Natural killer cell (primary cell): ENCODE measurements around the gene NHEJ1. TPM values are rescaled to one million over a fixed set of nuclear protein-coding genes. Genes with fewer than 3 reads are reported as not detected.

ENCODE experiments used
- ATAC-seq, 3 donors: fragments of 150-1000 bp in 2 of 3; fragments of 200-7000 bp in 1 of 3; cut with Tn5 transposase; 1 replicate in 1 of 3; 2 replicates in 2 of 3; pipeline ENCODE4 v1.10.0; 2021; ENCODE audit warnings: mild to moderate bottlenecking in 2 of 3, moderate library complexity in 2 of 3
- DNase-seq, 2 donors: peaks; one replicate each; pipeline versions ENCODE4 v3.0.0 to v3.0.0-alpha.2; 2013 to 2021; ENCODE audit warnings: mixed read lengths in 1 of 2
- H3K27ac ChIP-seq: one replicate; pipeline ENCODE4 v1.5.1; 2013; ENCODE audit warnings: mild to moderate bottlenecking, low read length
- H3K27me3 ChIP-seq: one replicate; pipeline ENCODE4 v1.6.1; 2013; ENCODE audit warnings: low read length; ENCODE audit not compliant: control insufficient read depth, insufficient read depth
- H3K36me3 ChIP-seq: one replicate; pipeline ENCODE4 v1.6.1; 2013; ENCODE audit warnings: low read length; ENCODE audit not compliant: control insufficient read depth, insufficient read depth
- H3K4me1 ChIP-seq: one replicate; pipeline ENCODE4 v1.6.1; 2013; ENCODE audit warnings: low read length; ENCODE audit not compliant: control insufficient read depth, insufficient read depth
- H3K4me3 ChIP-seq: one replicate; pipeline ENCODE4 v1.5.1; 2013; ENCODE audit warnings: low read length
- H3K9me3 ChIP-seq: one replicate; pipeline ENCODE4 v1.6.1; 2013; ENCODE audit warnings: low read length; ENCODE audit not compliant: control insufficient read depth, insufficient read depth
- H3K27ac Mint-ChIP-seq, 2 donors: one replicate each; pipeline ENCODE4 v1.8.0; 2022; ENCODE audit warnings: mild to moderate bottlenecking in 2 of 2, mixed read lengths in 2 of 2, moderate library complexity in 1 of 2
- H3K27me3 Mint-ChIP-seq, 2 donors: one replicate each; pipeline ENCODE4 v1.8.0; 2022; ENCODE audit warnings: low read depth in 2 of 2, mixed read lengths in 2 of 2
- H3K36me3 Mint-ChIP-seq: one replicate; pipeline ENCODE4 v1.8.0; 2022; ENCODE audit warnings: mixed read lengths
- H3K4me1 Mint-ChIP-seq, 2 donors: one replicate each; pipeline ENCODE4 v1.8.0; 2022; ENCODE audit warnings: mixed read lengths in 2 of 2
- H3K4me3 Mint-ChIP-seq: one replicate; pipeline ENCODE4 v1.8.0; 2022; ENCODE audit warnings: mild to moderate bottlenecking, moderate library complexity, mixed read lengths
- H3K9me3 Mint-ChIP-seq, 2 donors: one replicate each; pipeline ENCODE4 v1.8.0; 2022; ENCODE audit warnings: mixed read lengths in 2 of 2
- WGBS: methylation state at CpG from one replicate; pipeline ENCODE4 v1.1.7; 2013; ENCODE audit warnings: missing lambda C conversion rate; ENCODE audit not compliant: insufficient coverage; 5-methylcytosine and 5-hydroxymethylcytosine counted together
- intact Hi-C: fragments of 100-400 bp; cut with micrococcal nuclease; formaldehyde crosslinking; loops from one replicate; pipeline ENCODE4 v1.14.2; 2022
- total RNA-seq, 4 donors: library from RNA; stranded (reverse); fragments of 120-200 nt in 1 of 4; gene quantifications; one replicate each; pipeline versions ENCODE4 v1.2.3 to v1.2.4, GENCODE V29; 2013 to 2022
- TF ChIP-seq, protein P1 (sequence below): fragments of 200-600 bp; IDR thresholded peaks from one replicate; pipeline ENCODE4 v1.8.0; 2022; ENCODE audit warnings: antibody characterized with exemption

Gene NHEJ1
- total RNA-seq, 3 donors from 2014 or later (not counting 1 experiment from before 2014, with no cell fraction given), result 9.9 to 12.7 (median 11.0) TPM

DNA sequence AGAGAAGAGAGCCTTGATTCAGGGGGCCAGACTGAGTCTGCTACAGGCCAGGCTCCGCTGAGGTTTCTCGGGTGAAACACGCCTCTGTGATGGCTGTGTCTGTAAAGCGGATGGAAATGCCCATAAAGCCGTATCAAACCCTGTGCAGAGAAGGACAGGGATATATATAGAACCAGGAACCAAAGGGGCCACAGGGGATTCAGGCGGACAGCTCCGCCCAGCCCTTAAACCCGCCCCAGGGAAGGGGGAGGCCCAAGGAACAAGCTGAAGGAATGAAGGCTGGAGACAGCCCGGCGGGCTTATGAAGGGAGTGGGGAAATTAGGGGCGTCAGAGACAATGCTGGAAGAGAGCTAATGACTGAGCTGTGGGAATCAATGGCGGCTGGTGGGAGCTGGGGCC, 42.1 kb downstream of the NHEJ1 start:
- H3K4me1 ChIP-seq, result peaks cover under 1% of the 10 kb centered on the region
- H3K27me3 ChIP-seq, result no peaks in the 10 kb centered on the region
- no peaks in the 10 kb centered on the region for H3K36me3 Mint-ChIP-seq
- no peak overlapping the region for H3K4me3 ChIP-seq
- no peaks in the 10 kb centered on the region for H3K27me3 Mint-ChIP-seq
- no peaks in the 10 kb centered on the region for H3K36me3 ChIP-seq
- H3K9me3 ChIP-seq, result no peaks in the 10 kb centered on the region
- no peak for DNase-seq
- TF ChIP-seq, protein P1, sequence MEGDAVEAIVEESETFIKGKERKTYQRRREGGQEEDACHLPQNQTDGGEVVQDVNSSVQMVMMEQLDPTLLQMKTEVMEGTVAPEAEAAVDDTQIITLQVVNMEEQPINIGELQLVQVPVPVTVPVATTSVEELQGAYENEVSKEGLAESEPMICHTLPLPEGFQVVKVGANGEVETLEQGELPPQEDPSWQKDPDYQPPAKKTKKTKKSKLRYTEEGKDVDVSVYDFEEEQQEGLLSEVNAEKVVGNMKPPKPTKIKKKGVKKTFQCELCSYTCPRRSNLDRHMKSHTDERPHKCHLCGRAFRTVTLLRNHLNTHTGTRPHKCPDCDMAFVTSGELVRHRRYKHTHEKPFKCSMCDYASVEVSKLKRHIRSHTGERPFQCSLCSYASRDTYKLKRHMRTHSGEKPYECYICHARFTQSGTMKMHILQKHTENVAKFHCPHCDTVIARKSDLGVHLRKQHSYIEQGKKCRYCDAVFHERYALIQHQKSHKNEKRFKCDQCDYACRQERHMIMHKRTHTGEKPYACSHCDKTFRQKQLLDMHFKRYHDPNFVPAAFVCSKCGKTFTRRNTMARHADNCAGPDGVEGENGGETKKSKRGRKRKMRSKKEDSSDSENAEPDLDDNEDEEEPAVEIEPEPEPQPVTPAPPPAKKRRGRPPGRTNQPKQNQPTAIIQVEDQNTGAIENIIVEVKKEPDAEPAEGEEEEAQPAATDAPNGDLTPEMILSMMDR, result no peak
- no peak overlapping the region for H3K27ac ChIP-seq
- WGBS, result 83% methylated on average over 12 of the region's 12 CpGs
- no peak overlapping the region for H3K27ac Mint-ChIP-seq
- intact Hi-C loops, result no loop called here
- H3K9me3 Mint-ChIP-seq, result no peaks in the 10 kb centered on the region
- no peak for ATAC-seq
- H3K4me3 Mint-ChIP-seq, result no peak overlapping the region
- H3K4me1 Mint-ChIP-seq, result peaks cover 9 to 16% of the 10 kb centered on the region in 2 donors

DNA sequence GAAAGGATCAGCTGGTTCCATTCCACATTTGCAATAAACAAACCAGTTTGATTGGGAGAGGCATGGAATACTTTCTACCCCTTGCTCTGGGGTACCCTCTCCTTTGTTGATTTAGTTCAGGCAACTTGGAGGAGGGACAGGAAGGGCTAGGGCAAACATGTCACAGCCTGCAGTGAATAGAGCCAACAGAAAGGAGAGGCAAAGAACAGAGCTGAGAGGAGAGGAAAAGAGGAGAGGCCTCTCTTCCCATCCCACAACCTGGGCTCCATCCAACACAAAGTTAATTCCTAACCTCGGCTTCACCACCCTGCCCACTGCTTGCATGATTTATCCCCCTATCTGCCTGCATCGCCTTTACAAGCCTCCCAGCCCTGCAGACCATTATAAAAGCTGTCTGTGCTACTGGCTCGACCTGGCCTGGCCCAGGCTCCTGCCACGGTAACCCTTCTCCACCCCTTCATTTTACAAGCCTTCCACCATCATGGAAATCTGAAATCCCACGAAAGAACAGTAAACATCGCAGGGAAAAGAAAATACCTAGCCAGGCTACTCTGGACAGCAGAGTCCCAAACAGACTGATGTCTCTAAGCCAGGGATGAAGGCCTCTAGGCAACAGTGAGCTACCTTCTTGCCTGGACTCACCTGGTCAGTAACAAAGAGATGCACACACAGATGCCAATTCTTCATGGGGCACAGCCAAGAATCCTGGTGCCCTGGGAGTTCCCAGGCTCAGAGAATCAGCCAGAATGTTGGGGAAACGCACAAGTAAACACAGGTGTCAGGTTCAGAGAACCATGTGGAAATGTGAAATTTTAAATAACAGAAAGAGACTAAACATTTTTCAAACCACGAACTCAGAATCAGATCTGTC, 43.6 kb downstream of the NHEJ1 start:
- WGBS, result 92% methylated on average over 8 of the region's 8 CpGs
- H3K27ac ChIP-seq, result no peak overlapping the region
- H3K4me3 Mint-ChIP-seq, result no peak overlapping the region
- H3K27ac Mint-ChIP-seq, result no peak overlapping the region
- DNase-seq, result no peak
- no peaks in the 10 kb centered on the region for H3K9me3 ChIP-seq
- TF ChIP-seq, protein P1, result no peak
- H3K27me3 ChIP-seq, result no peaks in the 10 kb centered on the region
- H3K36me3 ChIP-seq, result no peaks in the 10 kb centered on the region
- intact Hi-C loops, result no loop called here
- H3K4me3 ChIP-seq, result no peak overlapping the region
- no peaks in the 10 kb centered on the region for H3K4me1 ChIP-seq
- no peaks in the 10 kb centered on the region for H3K36me3 Mint-ChIP-seq
- H3K4me1 Mint-ChIP-seq, result peaks cover 0 to 8% of the 10 kb centered on the region in 2 donors
- H3K9me3 Mint-ChIP-seq, result no peaks in the 10 kb centered on the region
- no peak for ATAC-seq
- no peaks in the 10 kb centered on the region for H3K27me3 Mint-ChIP-seq

DNA sequence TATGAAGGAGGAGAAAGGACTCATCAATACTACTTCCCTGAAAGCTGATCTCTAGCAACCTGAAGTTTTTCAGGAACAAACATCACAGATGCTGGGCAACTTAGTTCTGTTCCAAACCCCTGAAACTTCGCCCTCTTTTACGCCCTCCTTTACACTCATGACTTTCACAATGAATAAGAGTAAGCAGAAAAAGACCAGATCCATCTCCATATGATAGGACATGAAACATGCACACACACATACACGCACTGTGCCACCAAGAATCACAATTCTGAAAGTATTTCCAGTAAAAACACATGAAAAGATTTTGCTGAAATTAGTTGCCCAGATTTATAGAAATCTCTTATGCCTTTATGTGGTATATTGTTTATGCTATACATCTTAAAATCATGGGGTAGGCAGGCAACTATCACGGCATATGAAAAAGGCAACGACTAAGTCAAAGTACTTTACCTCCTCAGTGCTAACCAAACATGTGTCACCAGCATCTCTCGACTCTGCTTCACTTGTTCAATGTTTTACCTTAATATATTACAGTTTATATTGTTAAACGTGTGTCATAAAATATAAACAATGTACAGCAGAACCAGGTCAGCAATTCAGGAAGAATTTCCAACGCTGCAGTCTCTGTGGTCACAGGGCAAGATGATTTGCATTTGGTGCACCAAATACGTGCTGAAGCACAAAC, 47.8 kb downstream of the NHEJ1 start:
- Mint-ChIP-seq H3K4me3 (no peak overlapping the region), H3K4me1 (peaks cover 0 to 28% of the 10 kb centered on the region in 2 donors), H3K9me3 (no peaks in the 10 kb centered on the region), H3K27me3 (no peaks in the 10 kb centered on the region), H3K27ac (no peak overlapping the region), H3K36me3 (no peaks in the 10 kb centered on the region)
- peaks cover 1% of the 10 kb centered on the region for H3K4me1 ChIP-seq
- no peaks in the 10 kb centered on the region for H3K27me3 ChIP-seq
- H3K27ac ChIP-seq, result no peak overlapping the region
- H3K9me3 ChIP-seq, result no peaks in the 10 kb centered on the region
- WGBS, result 68% methylated on average over 7 of the region's 9 CpGs
- TF ChIP-seq, protein P1, result no peak
- intact Hi-C loops, result no loop called here
- H3K36me3 ChIP-seq, result no peaks in the 10 kb centered on the region
- H3K4me3 ChIP-seq, result no peak overlapping the region
- DNase-seq, result no peak
- no peak for ATAC-seq
